Gastroesophageal sphincter (tissue), 3 donors: Measurements from ENCODE around the gene PTCRA.
"Not testable (repeated sequence)": the region's sequence is repeated elsewhere in the genome, so short reads cannot be mapped to it uniquely, and the experiment has no call there.

Experiments used
- CTCF ChIP-seq, 4 experiments: fragments of 200-600 bp in 2 of 4; fragments of 450-650 bp in 2 of 4; sonication (generic) in 1 of 4; IDR thresholded peaks; one replicate each; pipeline ENCODE4 v1.5.1; 2017 to 2019; ENCODE audit warnings: antibody characterized with exemption in 4 of 4, mild to moderate bottlenecking in 2 of 4, moderate library complexity in 2 of 4
- EP300 ChIP-seq: sonication (generic); formaldehyde crosslinking; IDR thresholded peaks from one replicate; pipeline ENCODE4 v1.6.1; 2017; ENCODE audit warnings: antibody characterized with exemption, mild to moderate bottlenecking
- POLR2A ChIP-seq, 2 donors: fragments of 450-650 bp; IDR thresholded peaks; one replicate each; pipeline ENCODE4 v1.6.1; 2017; ENCODE audit warnings: antibody characterized with exemption in 2 of 2, mild to moderate bottlenecking in 2 of 2, moderate library complexity in 1 of 2
- POLR2AphosphoS5 ChIP-seq: sonication (generic); formaldehyde crosslinking; IDR thresholded peaks from one replicate; pipeline ENCODE4 v1.6.1; 2017; ENCODE audit warnings: antibody characterized with exemption

- not testable (repeated sequence) for TF ChIP-seq CTCF (IDR thresholded peaks at IDR 0.05); POLR2A (IDR thresholded peaks at IDR 0.05); EP300; POLR2AphosphoS5
Observed at GRCh38 chr6:42894041-42894828, 21.6 kb upstream of the PTCRA start.
